ENCODE data around the gene VAPA. TPM values are rescaled to one million over a fixed set of nuclear protein-coding genes. Genes with fewer than 3 reads are reported as not detected.
"Not testable (repeated sequence)": the region's sequence is repeated elsewhere in the genome, so short reads cannot be mapped to it uniquely, and the experiment has no call there.

VAPA gene
- total RNA-seq, 1 donor from 2014 or later = 169 TPM

DNA sequence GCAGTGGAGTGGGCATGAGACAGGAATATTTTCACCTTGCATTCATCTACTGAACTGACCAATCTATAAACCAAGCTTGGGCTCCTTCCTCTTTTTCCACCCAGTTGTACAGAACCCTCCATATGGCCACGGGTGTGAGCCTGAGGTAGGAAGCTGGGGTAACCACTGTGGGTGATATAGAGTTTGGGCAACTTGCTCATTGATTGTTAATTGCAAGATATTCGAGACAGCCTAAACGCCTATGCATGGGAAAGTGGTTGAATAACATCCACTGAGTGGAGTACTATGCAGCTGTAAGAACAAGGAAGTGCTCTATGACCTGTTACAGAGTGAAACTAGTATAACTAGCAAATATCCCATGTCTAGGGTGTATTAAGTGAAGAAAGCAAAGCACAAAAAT is 7.3 kb upstream of the VAPA start:
- Histone ChIP-seq H3K36me3 (ENCODE audit: control insufficient read depth, insufficient read depth, low read length) (no peaks in the 10 kb centered on the region), H3K4me3 (ENCODE audit: low read depth, low read length) (no peak overlapping the region), H3K27me3 (ENCODE audit: control insufficient read depth, insufficient read depth, low read length) (no peaks in the 10 kb centered on the region)
- no peak for DNase-seq (ENCODE audit: low read depth)
- TF ChIP-seq, protein P1, sequence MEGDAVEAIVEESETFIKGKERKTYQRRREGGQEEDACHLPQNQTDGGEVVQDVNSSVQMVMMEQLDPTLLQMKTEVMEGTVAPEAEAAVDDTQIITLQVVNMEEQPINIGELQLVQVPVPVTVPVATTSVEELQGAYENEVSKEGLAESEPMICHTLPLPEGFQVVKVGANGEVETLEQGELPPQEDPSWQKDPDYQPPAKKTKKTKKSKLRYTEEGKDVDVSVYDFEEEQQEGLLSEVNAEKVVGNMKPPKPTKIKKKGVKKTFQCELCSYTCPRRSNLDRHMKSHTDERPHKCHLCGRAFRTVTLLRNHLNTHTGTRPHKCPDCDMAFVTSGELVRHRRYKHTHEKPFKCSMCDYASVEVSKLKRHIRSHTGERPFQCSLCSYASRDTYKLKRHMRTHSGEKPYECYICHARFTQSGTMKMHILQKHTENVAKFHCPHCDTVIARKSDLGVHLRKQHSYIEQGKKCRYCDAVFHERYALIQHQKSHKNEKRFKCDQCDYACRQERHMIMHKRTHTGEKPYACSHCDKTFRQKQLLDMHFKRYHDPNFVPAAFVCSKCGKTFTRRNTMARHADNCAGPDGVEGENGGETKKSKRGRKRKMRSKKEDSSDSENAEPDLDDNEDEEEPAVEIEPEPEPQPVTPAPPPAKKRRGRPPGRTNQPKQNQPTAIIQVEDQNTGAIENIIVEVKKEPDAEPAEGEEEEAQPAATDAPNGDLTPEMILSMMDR (IDR thresholded peaks at IDR 0.05; ENCODE audit: insufficient read depth, low read length, poor library complexity, severe bottlenecking) = no peak

DNA sequence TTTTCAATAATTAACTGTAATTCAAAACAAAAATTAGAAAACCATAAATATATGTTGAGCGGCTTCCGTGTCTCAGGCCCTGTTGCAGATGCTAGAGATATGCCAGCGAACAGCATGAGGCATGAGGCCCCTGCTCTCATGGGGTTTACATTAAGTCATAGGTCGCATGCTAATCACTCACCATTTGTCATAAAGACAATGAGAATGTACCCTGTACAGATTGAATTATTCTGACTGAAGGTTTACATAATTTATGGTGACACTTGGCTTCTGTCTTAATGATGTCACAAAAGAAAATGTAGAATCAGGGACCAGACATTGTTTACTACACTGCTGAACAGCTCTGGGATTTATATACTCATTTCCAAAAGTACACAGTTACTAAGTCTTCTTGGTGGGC is 5.9 kb upstream of the VAPA start:
- Histone ChIP-seq H3K36me3 (ENCODE audit: control insufficient read depth, insufficient read depth, low read length) (no peaks in the 10 kb centered on the region), H3K4me3 (ENCODE audit: low read depth, low read length) (no peak overlapping the region), H3K27me3 (ENCODE audit: control insufficient read depth, insufficient read depth, low read length) (no peaks in the 10 kb centered on the region)
- no peak for DNase-seq (ENCODE audit: low read depth)
- TF ChIP-seq, protein P1 (IDR thresholded peaks at IDR 0.05; ENCODE audit: insufficient read depth, low read length, poor library complexity, severe bottlenecking) = no peak

DNA sequence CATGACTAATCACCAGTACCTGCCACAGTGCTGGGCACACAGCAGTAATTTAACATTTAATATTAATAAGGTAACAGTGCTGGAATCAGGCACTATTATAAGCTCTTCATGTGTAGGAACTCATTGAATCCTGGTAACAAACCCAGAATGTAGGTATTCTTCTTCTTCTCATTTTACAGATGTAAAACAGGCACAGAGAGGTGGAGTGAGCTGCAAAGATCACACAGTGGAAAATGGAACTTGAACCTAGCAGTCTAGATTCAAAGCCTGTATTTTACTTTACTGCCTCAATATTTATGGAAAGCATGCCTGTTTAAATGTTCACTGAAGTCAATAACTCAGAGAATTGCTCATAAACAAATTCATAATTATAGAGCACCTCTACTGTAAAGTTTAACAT is 3.7 kb upstream of the VAPA start:
- H3K4me3 ChIP-seq (ENCODE audit: low read depth, low read length) = no peak overlapping the region
- TF ChIP-seq, protein P1 (IDR thresholded peaks at IDR 0.05; ENCODE audit: insufficient read depth, low read length, poor library complexity, severe bottlenecking) = no peak
- DNase-seq (ENCODE audit: low read depth) = no peak

DNA sequence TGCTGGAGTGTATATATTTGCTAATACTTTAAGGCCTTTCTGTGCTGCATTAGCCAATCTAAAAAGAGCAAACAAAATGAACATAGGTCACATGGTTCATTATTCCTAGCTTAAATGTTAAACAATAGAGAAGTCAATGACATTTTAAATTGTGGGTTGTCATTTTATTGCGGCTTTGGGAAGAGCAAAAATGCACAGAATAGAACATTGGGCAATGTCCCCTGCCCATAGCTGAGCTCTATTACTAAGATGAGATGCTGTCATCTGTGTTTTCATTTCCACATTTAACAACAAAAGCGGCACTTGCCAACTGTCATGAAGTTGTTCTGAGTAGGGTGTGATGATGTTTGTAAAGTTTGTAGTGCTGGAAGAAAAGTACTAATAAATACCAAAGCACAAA is 3.2 kb upstream of the VAPA start:
- Histone ChIP-seq H3K27me3 (ENCODE audit: control insufficient read depth, insufficient read depth, low read length) (no peaks in the 10 kb centered on the region), H3K36me3 (ENCODE audit: control insufficient read depth, insufficient read depth, low read length) (no peaks in the 10 kb centered on the region), H3K4me3 (ENCODE audit: low read depth, low read length) (no peak overlapping the region)
- TF ChIP-seq, protein P1 (IDR thresholded peaks at IDR 0.05; ENCODE audit: insufficient read depth, low read length, poor library complexity, severe bottlenecking) = no peak
- no peak for DNase-seq (ENCODE audit: low read depth)

More for the DNA sequence above, 3.7 kb upstream of the VAPA start:
- Histone ChIP-seq H3K36me3 (ENCODE audit: control insufficient read depth, insufficient read depth, low read length) (no peaks in the 10 kb centered on the region), H3K27me3 (ENCODE audit: control insufficient read depth, insufficient read depth, low read length) (no peaks in the 10 kb centered on the region)

DNA sequence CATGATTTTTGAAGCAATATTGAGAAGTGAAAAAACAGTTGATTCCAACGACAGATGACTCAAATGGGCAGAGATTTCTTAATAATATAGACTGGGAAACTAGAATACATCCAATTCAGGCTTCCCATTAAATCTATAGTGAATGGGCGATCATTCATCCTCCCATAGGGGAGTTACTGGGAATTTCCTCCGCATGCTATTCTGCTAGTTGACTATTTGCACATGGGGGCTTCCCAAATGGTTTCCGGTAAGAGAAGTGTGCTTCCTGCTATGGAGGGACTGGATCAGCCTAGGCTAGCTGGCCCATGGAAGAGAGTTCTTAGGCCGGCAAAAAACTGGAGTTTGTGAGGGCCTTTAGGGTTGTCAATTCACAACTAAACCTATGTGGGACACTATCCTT is 2.6 kb upstream of the VAPA start:
- TF ChIP-seq, protein P1 (IDR thresholded peaks at IDR 0.05; ENCODE audit: insufficient read depth, low read length, poor library complexity, severe bottlenecking) = no peak
- no peaks in the 10 kb centered on the region for H3K36me3 ChIP-seq (ENCODE audit: control insufficient read depth, insufficient read depth, low read length)

DNA sequence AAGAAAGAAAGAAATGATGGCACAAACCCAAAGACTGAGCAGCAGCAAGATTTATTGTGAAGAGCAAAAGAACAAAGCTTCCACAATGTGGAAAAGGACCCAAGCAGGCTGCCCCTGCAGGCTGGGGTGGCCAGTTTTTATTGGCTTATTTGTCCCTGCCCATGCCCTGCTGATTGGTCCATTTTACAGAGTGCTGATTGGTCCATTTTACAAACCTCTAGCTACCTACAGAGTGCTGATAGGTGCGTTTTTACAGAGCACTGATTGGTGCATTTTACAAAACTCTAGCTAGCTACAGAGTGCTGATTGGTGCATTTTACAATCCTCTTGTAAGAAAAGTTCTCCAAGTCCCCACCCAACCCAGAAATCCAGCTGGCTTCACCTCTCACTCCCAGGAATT is 1.5 kb upstream of the VAPA start:
- H3K36me3 ChIP-seq (ENCODE audit: control insufficient read depth, insufficient read depth, low read length); H3K27me3 ChIP-seq (ENCODE audit: control insufficient read depth, insufficient read depth, low read length); H3K4me3 ChIP-seq (ENCODE audit: low read depth, low read length); DNase-seq (ENCODE audit: low read depth): not testable (repeated sequence)

More for the DNA sequence above, 2.6 kb upstream of the VAPA start:
- Histone ChIP-seq H3K4me3 (ENCODE audit: low read depth, low read length) (no peak overlapping the region), H3K27me3 (ENCODE audit: control insufficient read depth, insufficient read depth, low read length) (no peaks in the 10 kb centered on the region)
- no peak for DNase-seq (ENCODE audit: low read depth)
